Activated CD8-positive, alpha-beta T cell treated with anti-CD3 and anti-CD28 coated beads for 36 hours (primary cell): Measurements from ENCODE around the gene ARL2BP. TPM values are rescaled to one million over a fixed set of nuclear protein-coding genes. Genes with fewer than 3 reads are reported as not detected.

Experiments
- ATAC-seq: fragments of 200-7000 bp; cut with Tn5 transposase; one replicate; pipeline ENCODE4 v1.10.0; 2021; ENCODE audit warnings: mild to moderate bottlenecking, moderate library complexity
- CTCF ChIA-PET: fragments of 350-600 bp; sonication (Branson Sonifier 250); formaldehyde crosslinking; loops from one replicate; lab custom pipeline; 2021; ENCODE audit warnings: antibody characterized with exemption; lab: Charles Lee
- POLR2A ChIA-PET: fragments of 350-600 bp; sonication (Branson Sonifier 250); formaldehyde crosslinking; loops from one replicate; lab custom pipeline; 2021; ENCODE audit warnings: antibody characterized with exemption; lab: Charles Lee
- DNase-seq: peaks from one replicate; pipeline ENCODE4 v3.0.0-alpha.2; 2020
- H3K27ac Mint-ChIP-seq: one replicate; pipeline ENCODE4 v1.8.0; 2021; ENCODE audit warnings: mild to moderate bottlenecking, mixed read lengths
- H3K27me3 Mint-ChIP-seq: one replicate; pipeline ENCODE4 v1.8.0; 2021; ENCODE audit warnings: mixed read lengths
- H3K36me3 Mint-ChIP-seq: one replicate; pipeline ENCODE4 v1.8.0; 2021; ENCODE audit warnings: low read depth, mixed read lengths
- H3K4me1 Mint-ChIP-seq: one replicate; pipeline ENCODE4 v1.8.0; 2021; ENCODE audit warnings: low read depth, mixed read lengths
- H3K4me3 Mint-ChIP-seq: one replicate; pipeline ENCODE4 v1.8.0; 2021; ENCODE audit warnings: mild to moderate bottlenecking, moderate library complexity, mixed read lengths
- H3K9me3 Mint-ChIP-seq: one replicate; pipeline ENCODE4 v1.8.0; 2021; ENCODE audit warnings: mixed read lengths
- CTCF ChIP-seq: fragments of 200-600 bp; IDR thresholded peaks from one replicate; pipeline ENCODE4 v1.8.0; 2022; ENCODE audit warnings: antibody characterized with exemption, mild to moderate bottlenecking
- intact Hi-C: fragments of 100-400 bp; cut with micrococcal nuclease; formaldehyde crosslinking; loops from one replicate; pipeline ENCODE4 v1.10.0; 2022
- total RNA-seq, 2 experiments: library from RNA; stranded (reverse); gene quantifications; one replicate each; pipeline ENCODE4 v1.2.3, GENCODE V29; 2021

The ARL2BP gene
- total RNA-seq, 2 experiments from 2014 or later, result 9.4 to 11.0 TPM

GRCh38 chr16:57202095-57202886 lies 42.8 kb upstream of the ARL2BP start:
- H3K27me3 Mint-ChIP-seq, result no peaks in the 10 kb centered on the region
- DNase-seq (no peak), ATAC-seq (no peak)
- H3K36me3 Mint-ChIP-seq, result peaks cover 21% of the 10 kb centered on the region
- no peak for TF ChIP-seq CTCF
- intact Hi-C loops, result no loop called here
- ChIA-PET CTCF (interaction anchor here (1.7 kb wide), 1 partner anchor 12 kb away, joined by 3 read pairs; no protein-coding TSS in a partner anchor), POLR2A (no interaction called here)
- no peaks in the 10 kb centered on the region for H3K9me3 Mint-ChIP-seq
- H3K4me3 Mint-ChIP-seq, result no peak overlapping the region
- peaks cover 6% of the 10 kb centered on the region for H3K4me1 Mint-ChIP-seq
- H3K27ac Mint-ChIP-seq, result no peak overlapping the region

- Mint-ChIP-seq H3K27ac (no peak overlapping the region), H3K36me3 (peaks cover 28% of the 10 kb centered on the region), H3K4me3 (no peak overlapping the region), H3K27me3 (no peaks in the 10 kb centered on the region), H3K4me1 (peaks cover 6% of the 10 kb centered on the region), H3K9me3 (no peaks in the 10 kb centered on the region)
- CTCF ChIA-PET, result interaction anchor here (1.7 kb wide), 1 partner anchor 13 kb away, joined by 3 read pairs; no protein-coding TSS in a partner anchor
- intact Hi-C loops, result no loop called here
- POLR2A ChIA-PET, result no interaction called here
- no peak for ATAC-seq
- DNase-seq, result no peak
- TF ChIP-seq CTCF, result no peak
Observed at GRCh38 chr16:57203451-57203850, 41.6 kb upstream of the ARL2BP start.

GRCh38 chr16:57204675-57205074 lies 40.4 kb upstream of the ARL2BP start:
- H3K4me3 Mint-ChIP-seq, result no peak overlapping the region
- H3K27me3 Mint-ChIP-seq, result no peaks in the 10 kb centered on the region
- TF ChIP-seq CTCF, result no peak
- ChIA-PET POLR2A (interaction anchor here (0.8 to 1.0 kb wide), 2 partner anchors 70 to 273 kb away, joined by 3 read pairs; no protein-coding TSS in a partner anchor), CTCF (interaction anchor here (1.0 to 1.3 kb wide), 3 partner anchors 41 to 213 kb away, joined by 3 to 4 read pairs (median 3); no protein-coding TSS in a partner anchor)
- peaks cover 34% of the 10 kb centered on the region for H3K36me3 Mint-ChIP-seq
- DNase-seq (no peak), ATAC-seq (no peak)
- peaks cover 3% of the 10 kb centered on the region for H3K4me1 Mint-ChIP-seq
- no peaks in the 10 kb centered on the region for H3K9me3 Mint-ChIP-seq
- H3K27ac Mint-ChIP-seq, result no peak overlapping the region
- intact Hi-C loops, result no loop called here

GRCh38 chr16:57208926-57209325 lies 36.1 kb upstream of the ARL2BP start:
- H3K36me3 Mint-ChIP-seq, result peaks cover 52% of the 10 kb centered on the region
- TF ChIP-seq CTCF, result no peak
- DNase-seq, result no peak
- ATAC-seq, result no peak
- CTCF ChIA-PET, result no interaction called here
- no peak overlapping the region for H3K27ac Mint-ChIP-seq
- POLR2A ChIA-PET, result no interaction called here
- H3K4me3 Mint-ChIP-seq, result no peak overlapping the region
- no peaks in the 10 kb centered on the region for H3K4me1 Mint-ChIP-seq
- intact Hi-C loops, result no loop called here
- no peaks in the 10 kb centered on the region for H3K9me3 Mint-ChIP-seq
- H3K27me3 Mint-ChIP-seq, result no peaks in the 10 kb centered on the region

GRCh38 chr16:57209780-57210179 lies 35.3 kb upstream of the ARL2BP start:
- Mint-ChIP-seq H3K36me3 (peaks cover 57% of the 10 kb centered on the region), H3K4me1 (no peaks in the 10 kb centered on the region), H3K9me3 (peaks cover under 1% of the 10 kb centered on the region), H3K27ac (no peak overlapping the region), H3K27me3 (no peaks in the 10 kb centered on the region), H3K4me3 (no peak overlapping the region)
- TF ChIP-seq CTCF, result no peak
- DNase-seq, result no peak
- ATAC-seq, result no peak
- intact Hi-C loops, result no loop called here
- ChIA-PET CTCF (no interaction called here), POLR2A (no interaction called here)
